GM21367 (cell line): ENCODE measurements around the gene IP6K2.

ENCODE experiments used
- ATAC-seq: cut with Tn5 transposase; IDR thresholded peaks from one replicate; pipeline ENCODE4 v1.9.1; 2021; ENCODE audit not compliant: unreplicated experiment

The IP6K2 gene

GRCh38 chr3:48692551-48692950, 24.5 kb downstream of the IP6K2 start:
- ATAC-seq = no peak

- ATAC-seq = no peak
Measured at GRCh38 chr3:48690846-48691458, 26.1 kb downstream of the IP6K2 start.

GRCh38 chr3:48689384-48689783, 27.6 kb downstream of the IP6K2 start:
- ATAC-seq = no peak

GRCh38 chr3:48688737-48689075, 28.3 kb downstream of the IP6K2 start:
- no peak for ATAC-seq

GRCh38 chr3:48688032-48688736, 28.8 kb downstream of the IP6K2 start:
- no peak for ATAC-seq

- no peak for ATAC-seq
Measured at GRCh38 chr3:48687220-48687678, 29.8 kb downstream of the IP6K2 start.

- ATAC-seq = no peak
Measured at GRCh38 chr3:48686538-48687219, 30.3 kb downstream of the IP6K2 start.

- peak; percentile 59 for ATAC-seq
Measured at GRCh38 chr3:48685603-48686511, 31.2 kb downstream of the IP6K2 start, which contains the start of gene NCKIPSD. Gene NCKIPSD (minus strand): TSS chr3:48685915. CDS start chr3:48685807, 108 bp downstream.

- ATAC-seq = no peak
Measured at GRCh38 chr3:48685293-48685602, 31.8 kb downstream of the IP6K2 start.

- no peak for ATAC-seq
Measured at GRCh38 chr3:48684480-48685143, 32.4 kb downstream of the IP6K2 start.

GRCh38 chr3:48684054-48684349, 33.0 kb downstream of the IP6K2 start:
- no peak for ATAC-seq

GRCh38 chr3:48682786-48683185, 34.2 kb downstream of the IP6K2 start:
- ATAC-seq = no peak

GRCh38 chr3:48681974-48682610, 34.9 kb downstream of the IP6K2 start:
- no peak for ATAC-seq

GRCh38 chr3:48681541-48681880, 35.5 kb downstream of the IP6K2 start:
- ATAC-seq = no peak

- ATAC-seq = no peak
Measured at GRCh38 chr3:48680811-48681540, 36.0 kb downstream of the IP6K2 start.

GRCh38 chr3:48679411-48680391, 37.3 kb downstream of the IP6K2 start:
- ATAC-seq = no peak

GRCh38 chr3:48678566-48679380, 38.2 kb downstream of the IP6K2 start:
- no peak for ATAC-seq

GRCh38 chr3:48678056-48678455, 39.0 kb downstream of the IP6K2 start:
- ATAC-seq = no peak
